Liver (tissue), 9 donors: Measurements from ENCODE around the gene TENM3. TPM values are rescaled to one million over a fixed set of nuclear protein-coding genes. Genes with fewer than 3 reads are reported as not detected.

Experiments used
- DNase-seq: peaks from one replicate; pipeline ENCODE4 v3.0.0-alpha.2; 2017; ENCODE audit warnings: low spot score
- H3K27ac ChIP-seq, 2 donors: one replicate each; pipeline ENCODE4 v1.7.0; 2013; ENCODE audit warnings: inconsistent platforms in 2 of 2, low read length in 2 of 2, control low read depth in 1 of 2, low read depth in 1 of 2, mild to moderate bottlenecking in 1 of 2
- H3K27me3 ChIP-seq, 4 donors: one replicate each; pipeline versions ENCODE4 v1.6.1 to v1.7.0; 2013; ENCODE audit warnings: low read length in 3 of 4, inconsistent platforms in 1 of 4, mild to moderate bottlenecking in 1 of 4, moderate library complexity in 1 of 4; ENCODE audit not compliant: control insufficient read depth in 4 of 4, insufficient read depth in 4 of 4
- H3K36me3 ChIP-seq, 4 donors: one replicate each; pipeline versions ENCODE4 v1.6.1 to v1.7.0; 2013; ENCODE audit warnings: low read length in 3 of 4, mild to moderate bottlenecking in 3 of 4, low read depth in 1 of 4, moderate library complexity in 1 of 4; ENCODE audit not compliant: control insufficient read depth in 4 of 4, insufficient read depth in 3 of 4
- H3K4me1 ChIP-seq, 4 donors: one replicate each; pipeline versions ENCODE4 v1.6.1 to v1.7.0; 2013; ENCODE audit warnings: low read length in 3 of 4, mild to moderate bottlenecking in 3 of 4, moderate library complexity in 1 of 4; ENCODE audit not compliant: control insufficient read depth in 4 of 4, insufficient read depth in 4 of 4
- H3K4me3 ChIP-seq, 3 donors: one replicate each; pipeline versions ENCODE4 v1.6.1 to v1.7.0; 2013; ENCODE audit warnings: low read length in 3 of 3, control low read depth in 1 of 3, low read depth in 1 of 3, mild to moderate bottlenecking in 1 of 3
- H3K9ac ChIP-seq, 2 donors: one replicate each; pipeline ENCODE4 v1.7.0; 2013; ENCODE audit warnings: low read length in 2 of 2, mild to moderate bottlenecking in 2 of 2, moderate library complexity in 2 of 2, control low read depth in 1 of 2, low read depth in 1 of 2
- H3K9me3 ChIP-seq, 4 donors: one replicate each; pipeline versions ENCODE4 v1.6.1 to v1.7.0; 2013; ENCODE audit warnings: low read length in 3 of 4; ENCODE audit not compliant: control insufficient read depth in 4 of 4
- EGR1 ChIP-seq, 2 donors: IDR thresholded peaks; 2 replicates each; pipeline ENCODE4 v1.6.1; 2016 to 2018; ENCODE audit warnings: antibody characterized with exemption in 2 of 2, low read depth in 2 of 2
- FOXA1 ChIP-seq: IDR thresholded peaks from 2 replicates; pipeline ENCODE4 v1.6.1; 2016; ENCODE audit warnings: antibody characterized with exemption
- FOXA2 ChIP-seq: IDR thresholded peaks from 2 replicates; pipeline ENCODE4 v1.6.1; 2016; ENCODE audit warnings: antibody characterized with exemption
- GABPA ChIP-seq, 2 donors: IDR thresholded peaks in 1 of 2; conservative IDR thresholded peaks in 1 of 2; 2 replicates each; pipeline ENCODE4 v1.6.1; 2016; ENCODE audit warnings: antibody characterized with exemption in 2 of 2, mild to moderate bottlenecking in 1 of 2, moderate library complexity in 1 of 2
- HNF4A ChIP-seq, 2 donors: conservative IDR thresholded peaks; 2 replicates each; pipeline ENCODE4 v1.6.1; 2016; ENCODE audit warnings: antibody characterized with exemption in 2 of 2, mild to moderate bottlenecking in 2 of 2
- HNF4G ChIP-seq: IDR thresholded peaks from 2 replicates; pipeline ENCODE4 v1.6.1; 2016; ENCODE audit warnings: antibody characterized with exemption
- NR2F2 ChIP-seq: IDR thresholded peaks from 2 replicates; pipeline ENCODE4 v1.6.1; 2016; ENCODE audit warnings: antibody characterized with exemption
- RAD21 ChIP-seq, 2 donors: IDR thresholded peaks; 2 replicates each; pipeline ENCODE4 v1.6.1; 2016; ENCODE audit warnings: antibody characterized with exemption in 2 of 2, mild to moderate bottlenecking in 2 of 2
- RXRA ChIP-seq, 2 donors: IDR thresholded peaks; 2 replicates each; pipeline ENCODE4 v1.6.1; 2017 to 2018; ENCODE audit warnings: antibody characterized with exemption in 2 of 2, mild to moderate bottlenecking in 1 of 2
- SP1 ChIP-seq: IDR thresholded peaks from 2 replicates; pipeline ENCODE4 v1.6.1; 2018; ENCODE audit warnings: antibody characterized with exemption, mild to moderate bottlenecking
- TAF1 ChIP-seq: conservative IDR thresholded peaks from 2 replicates; pipeline ENCODE4 v1.6.1; 2016; ENCODE audit warnings: antibody characterized with exemption, mild to moderate bottlenecking
- YY1 ChIP-seq: IDR thresholded peaks from 2 replicates; pipeline ENCODE4 v1.6.1; 2016; ENCODE audit warnings: antibody characterized with exemption, mild to moderate bottlenecking
- WGBS: extraction: QIAGEN DNeasy Blood & Tissue Kit; methylation state at CpG from one replicate; pipeline ENCODE4 v1.1.7; 2013; 5-methylcytosine and 5-hydroxymethylcytosine counted together
- polyA plus RNA-seq, 2 donors: library from polyadenylated mRNA; stranded (reverse) in 1 of 2; unstranded in 1 of 2; fragments of 200-250 nt in 1 of 2; fragments of >200 nt in 1 of 2; fragmentation: Nextera tagmentation in 1 of 2; extraction: Ambion mirVana in 1 of 2; gene quantifications; one replicate each; pipeline versions ENCODE4 v1.2.1 to v1.2.3, GENCODE V29; 2013 to 2015
- total RNA-seq, 2 donors: library from RNA; depleted of rRNA; stranded (reverse); fragments of >200 nt; gene quantifications; one replicate each; pipeline ENCODE4 v1.2.3, GENCODE V29; 2014
- TF ChIP-seq, protein P1 (sequence below): IDR thresholded peaks from 2 replicates; pipeline ENCODE4 v1.6.1; 2016; ENCODE audit warnings: antibody characterized with exemption
- TF ChIP-seq, protein P2 (sequence below): IDR thresholded peaks from 2 replicates; pipeline ENCODE4 v1.6.1; 2016; ENCODE audit warnings: antibody characterized with exemption
- TF ChIP-seq, protein P3 (sequence below): IDR thresholded peaks from 2 replicates; pipeline ENCODE4 v1.6.1; 2016; ENCODE audit warnings: antibody characterized with exemption, mild to moderate bottlenecking
- TF ChIP-seq, protein P4 (sequence below): IDR thresholded peaks from 2 replicates; pipeline ENCODE4 v1.6.1; 2016; ENCODE audit warnings: antibody characterized with exemption
- TF ChIP-seq, protein P5 (sequence below): fragments of 150-350 bp; IDR thresholded peaks from 2 replicates; pipeline ENCODE4 v1.5.1; 2017; ENCODE audit warnings: improper control_type of control experiment, low read depth, low read length; ENCODE audit not compliant: missing input control
- donor health status: healthy.
- donor health status: healthy.
- donor health status: healthy.
- donor health status: healthy.
- donor health status: healthy.

Gene TENM3
- total and polyA plus RNA-seq, 4 donors, result 0.32 to 16.8 (median 0.70) TPM

DNA sequence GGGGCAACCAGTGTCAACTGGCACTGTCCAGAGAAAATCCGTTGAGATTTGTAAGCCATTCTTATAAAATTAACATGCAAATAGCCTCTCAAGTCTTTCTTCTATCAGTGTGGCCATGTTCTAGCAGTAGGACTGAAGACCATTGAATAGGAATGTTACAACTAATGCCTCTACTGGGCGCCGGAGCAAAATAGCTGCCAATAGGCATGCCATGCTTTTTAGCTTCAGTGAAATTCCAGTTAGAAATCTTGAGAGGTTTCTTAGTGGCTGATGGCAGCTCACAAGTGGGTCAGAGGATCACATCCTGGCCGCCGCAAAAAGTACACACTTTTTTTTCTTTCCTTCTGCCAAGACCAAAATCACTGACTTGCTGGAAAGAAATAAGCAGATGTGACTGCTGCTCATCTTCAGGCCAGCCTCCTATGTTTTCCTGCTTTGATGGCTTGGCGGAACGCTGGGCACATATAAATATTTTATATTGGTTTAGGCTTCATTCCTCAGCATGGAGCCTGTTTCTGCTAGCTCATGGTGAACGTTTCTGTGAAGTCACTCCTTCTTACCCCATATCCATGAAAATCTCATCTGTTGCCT lies 293.1 kb downstream of the TENM3 start:
- H3K4me1 ChIP-seq, result no peaks in the 10 kb centered on the region
- no peak overlapping the region for H3K4me3 ChIP-seq
- no peaks in the 10 kb centered on the region for H3K9me3 ChIP-seq
- H3K27ac ChIP-seq, result no peak overlapping the region
- 76% methylated on average over 8 of the region's 8 CpGs for WGBS
- TF ChIP-seq, protein P1, sequence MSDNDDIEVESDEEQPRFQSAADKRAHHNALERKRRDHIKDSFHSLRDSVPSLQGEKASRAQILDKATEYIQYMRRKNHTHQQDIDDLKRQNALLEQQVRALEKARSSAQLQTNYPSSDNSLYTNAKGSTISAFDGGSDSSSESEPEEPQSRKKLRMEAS, result no peak
- TF ChIP-seq HNF4A (conservative IDR thresholded peaks at IDR 0.05) (no peak), RAD21 (IDR thresholded peaks at IDR 0.05) (no peak), TAF1 (no peak), FOXA1 (no peak), RXRA (IDR thresholded peaks at IDR 0.05) (no peak), HNF4G (no peak)
- TF ChIP-seq, protein P2, sequence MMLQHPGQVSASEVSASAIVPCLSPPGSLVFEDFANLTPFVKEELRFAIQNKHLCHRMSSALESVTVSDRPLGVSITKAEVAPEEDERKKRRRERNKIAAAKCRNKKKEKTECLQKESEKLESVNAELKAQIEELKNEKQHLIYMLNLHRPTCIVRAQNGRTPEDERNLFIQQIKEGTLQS, result no peak
- H3K9ac ChIP-seq, result no peak overlapping the region
- no peak for DNase-seq
- H3K27me3 ChIP-seq, result no peaks in the 10 kb centered on the region
- no peaks in the 10 kb centered on the region for H3K36me3 ChIP-seq

DNA sequence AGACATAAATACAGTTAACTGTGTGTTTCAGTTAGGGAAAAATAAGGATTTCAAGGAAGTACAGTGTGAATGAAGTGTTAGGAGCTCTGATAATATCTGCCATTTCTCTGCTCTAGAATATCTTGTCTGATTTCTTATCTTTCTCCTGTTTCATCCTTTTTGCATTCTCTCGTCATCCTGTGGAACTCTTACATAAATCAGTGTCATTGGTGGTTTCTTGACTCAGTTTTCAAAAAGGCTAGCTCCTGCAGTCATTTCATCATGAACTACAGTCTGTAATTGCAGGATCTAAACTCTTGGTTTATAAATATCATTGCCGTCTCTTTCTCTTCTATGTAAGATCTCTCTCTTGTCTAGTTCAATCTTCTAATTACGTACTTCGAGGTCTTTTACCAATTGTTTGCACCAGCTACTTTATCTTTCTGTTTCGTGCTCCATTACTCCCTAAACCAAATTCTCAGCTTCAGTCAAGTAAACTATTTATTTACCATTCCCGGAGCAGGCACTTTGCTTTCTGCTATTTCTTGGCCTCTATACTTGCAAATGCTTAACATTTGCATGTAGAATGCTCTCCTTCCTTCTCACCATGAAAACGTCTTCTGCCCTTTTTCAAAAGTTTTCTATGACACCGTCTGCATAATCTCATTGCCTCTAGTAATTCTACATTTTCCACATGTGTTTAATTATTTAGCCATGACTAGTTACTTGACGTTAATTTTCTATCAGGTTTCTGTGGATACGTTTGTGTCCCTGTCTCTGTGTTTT lies 294.0 kb downstream of the TENM3 start:
- Histone ChIP-seq H3K9me3 (no peaks in the 10 kb centered on the region), H3K4me3 (no peak overlapping the region), H3K27me3 (no peaks in the 10 kb centered on the region), H3K9ac (peak overlapping the region in 1 of 2 donors; percentile 12), H3K36me3 (no peaks in the 10 kb centered on the region), H3K27ac (no peak overlapping the region), H3K4me1 (no peaks in the 10 kb centered on the region)
- DNase-seq, result no peak
- TF ChIP-seq GABPA (IDR thresholded peaks at IDR 0.05 in 1 of 2, conservative IDR thresholded peaks at IDR 0.05 in 1 of 2) (no peak), TAF1 (no peak), HNF4A (conservative IDR thresholded peaks at IDR 0.05) (no peak), RAD21 (IDR thresholded peaks at IDR 0.05) (no peak), FOXA1 (no peak), NR2F2 (no peak), SP1 (no peak), HNF4G (no peak), EGR1 (IDR thresholded peaks at IDR 0.05; ENCODE audit: low read depth in 2 of 2) (no peak), RXRA (IDR thresholded peaks at IDR 0.05) (no peak), YY1 (no peak), FOXA2 (no peak)
- TF ChIP-seq, protein P2, result no peak
- TF ChIP-seq, protein P3, sequence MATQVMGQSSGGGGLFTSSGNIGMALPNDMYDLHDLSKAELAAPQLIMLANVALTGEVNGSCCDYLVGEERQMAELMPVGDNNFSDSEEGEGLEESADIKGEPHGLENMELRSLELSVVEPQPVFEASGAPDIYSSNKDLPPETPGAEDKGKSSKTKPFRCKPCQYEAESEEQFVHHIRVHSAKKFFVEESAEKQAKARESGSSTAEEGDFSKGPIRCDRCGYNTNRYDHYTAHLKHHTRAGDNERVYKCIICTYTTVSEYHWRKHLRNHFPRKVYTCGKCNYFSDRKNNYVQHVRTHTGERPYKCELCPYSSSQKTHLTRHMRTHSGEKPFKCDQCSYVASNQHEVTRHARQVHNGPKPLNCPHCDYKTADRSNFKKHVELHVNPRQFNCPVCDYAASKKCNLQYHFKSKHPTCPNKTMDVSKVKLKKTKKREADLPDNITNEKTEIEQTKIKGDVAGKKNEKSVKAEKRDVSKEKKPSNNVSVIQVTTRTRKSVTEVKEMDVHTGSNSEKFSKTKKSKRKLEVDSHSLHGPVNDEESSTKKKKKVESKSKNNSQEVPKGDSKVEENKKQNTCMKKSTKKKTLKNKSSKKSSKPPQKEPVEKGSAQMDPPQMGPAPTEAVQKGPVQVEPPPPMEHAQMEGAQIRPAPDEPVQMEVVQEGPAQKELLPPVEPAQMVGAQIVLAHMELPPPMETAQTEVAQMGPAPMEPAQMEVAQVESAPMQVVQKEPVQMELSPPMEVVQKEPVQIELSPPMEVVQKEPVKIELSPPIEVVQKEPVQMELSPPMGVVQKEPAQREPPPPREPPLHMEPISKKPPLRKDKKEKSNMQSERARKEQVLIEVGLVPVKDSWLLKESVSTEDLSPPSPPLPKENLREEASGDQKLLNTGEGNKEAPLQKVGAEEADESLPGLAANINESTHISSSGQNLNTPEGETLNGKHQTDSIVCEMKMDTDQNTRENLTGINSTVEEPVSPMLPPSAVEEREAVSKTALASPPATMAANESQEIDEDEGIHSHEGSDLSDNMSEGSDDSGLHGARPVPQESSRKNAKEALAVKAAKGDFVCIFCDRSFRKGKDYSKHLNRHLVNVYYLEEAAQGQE, result no peak
- TF ChIP-seq, protein P4, sequence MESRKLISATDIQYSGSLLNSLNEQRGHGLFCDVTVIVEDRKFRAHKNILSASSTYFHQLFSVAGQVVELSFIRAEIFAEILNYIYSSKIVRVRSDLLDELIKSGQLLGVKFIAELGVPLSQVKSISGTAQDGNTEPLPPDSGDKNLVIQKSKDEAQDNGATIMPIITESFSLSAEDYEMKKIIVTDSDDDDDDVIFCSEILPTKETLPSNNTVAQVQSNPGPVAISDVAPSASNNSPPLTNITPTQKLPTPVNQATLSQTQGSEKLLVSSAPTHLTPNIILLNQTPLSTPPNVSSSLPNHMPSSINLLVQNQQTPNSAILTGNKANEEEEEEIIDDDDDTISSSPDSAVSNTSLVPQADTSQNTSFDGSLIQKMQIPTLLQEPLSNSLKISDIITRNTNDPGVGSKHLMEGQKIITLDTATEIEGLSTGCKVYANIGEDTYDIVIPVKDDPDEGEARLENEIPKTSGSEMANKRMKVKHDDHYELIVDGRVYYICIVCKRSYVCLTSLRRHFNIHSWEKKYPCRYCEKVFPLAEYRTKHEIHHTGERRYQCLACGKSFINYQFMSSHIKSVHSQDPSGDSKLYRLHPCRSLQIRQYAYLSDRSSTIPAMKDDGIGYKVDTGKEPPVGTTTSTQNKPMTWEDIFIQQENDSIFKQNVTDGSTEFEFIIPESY, result no peak
- TF ChIP-seq, protein P5, sequence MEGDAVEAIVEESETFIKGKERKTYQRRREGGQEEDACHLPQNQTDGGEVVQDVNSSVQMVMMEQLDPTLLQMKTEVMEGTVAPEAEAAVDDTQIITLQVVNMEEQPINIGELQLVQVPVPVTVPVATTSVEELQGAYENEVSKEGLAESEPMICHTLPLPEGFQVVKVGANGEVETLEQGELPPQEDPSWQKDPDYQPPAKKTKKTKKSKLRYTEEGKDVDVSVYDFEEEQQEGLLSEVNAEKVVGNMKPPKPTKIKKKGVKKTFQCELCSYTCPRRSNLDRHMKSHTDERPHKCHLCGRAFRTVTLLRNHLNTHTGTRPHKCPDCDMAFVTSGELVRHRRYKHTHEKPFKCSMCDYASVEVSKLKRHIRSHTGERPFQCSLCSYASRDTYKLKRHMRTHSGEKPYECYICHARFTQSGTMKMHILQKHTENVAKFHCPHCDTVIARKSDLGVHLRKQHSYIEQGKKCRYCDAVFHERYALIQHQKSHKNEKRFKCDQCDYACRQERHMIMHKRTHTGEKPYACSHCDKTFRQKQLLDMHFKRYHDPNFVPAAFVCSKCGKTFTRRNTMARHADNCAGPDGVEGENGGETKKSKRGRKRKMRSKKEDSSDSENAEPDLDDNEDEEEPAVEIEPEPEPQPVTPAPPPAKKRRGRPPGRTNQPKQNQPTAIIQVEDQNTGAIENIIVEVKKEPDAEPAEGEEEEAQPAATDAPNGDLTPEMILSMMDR, result no peak
- WGBS, result 54% methylated on average over 10 of the region's 10 CpGs
